GM10266 (cell line): Measurements from ENCODE around the gene LRBA.

ENCODE experiments used
- DNase-seq: peaks from one replicate; pipeline ENCODE4 v3.0.0; 2012; ENCODE audit errors: extremely low spot score
- CTCF ChIP-seq: IDR thresholded peaks from 2 replicates; pipeline ENCODE4 v1.5.1; 2012; ENCODE audit warnings: mild to moderate bottlenecking, low read depth; ENCODE audit not compliant: control insufficient read depth, insufficient read depth; ENCODE audit errors: missing control alignments

The LRBA gene

GRCh38 chr4:150591406-150591805 is 423.7 kb downstream of the LRBA start:
- no peak for TF ChIP-seq CTCF
- DNase-seq, result no peak

GRCh38 chr4:150590631-150591030 is 424.5 kb downstream of the LRBA start:
- no peak for TF ChIP-seq CTCF
- DNase-seq, result no peak

- no peak for TF ChIP-seq CTCF
- no peak for DNase-seq
These were observed 425.9 kb downstream of the LRBA start for GRCh38 chr4:150589157-150589556.

- no peak for DNase-seq
- TF ChIP-seq CTCF, result no peak
These were observed 426.8 kb downstream of the LRBA start for GRCh38 chr4:150588316-150588715.

GRCh38 chr4:150586162-150586810 is 428.8 kb downstream of the LRBA start:
- TF ChIP-seq CTCF, result no peak
- no peak for DNase-seq

GRCh38 chr4:150585611-150586010 is 429.5 kb downstream of the LRBA start:
- no peak for DNase-seq
- no peak for TF ChIP-seq CTCF

- DNase-seq, result no peak
- TF ChIP-seq CTCF, result no peak
These were observed 430.8 kb downstream of the LRBA start for GRCh38 chr4:150584111-150584915.
